ENCODE data around the gene SDHB. TPM values are rescaled to one million over a fixed set of nuclear protein-coding genes. Genes with fewer than 3 reads are reported as not detected.

SDHB gene
- total and polyA plus RNA-seq, 2 donors (not counting 1 experiment from before 2014, with no cell fraction given): 58.0 to 61.0 TPM

DNA sequence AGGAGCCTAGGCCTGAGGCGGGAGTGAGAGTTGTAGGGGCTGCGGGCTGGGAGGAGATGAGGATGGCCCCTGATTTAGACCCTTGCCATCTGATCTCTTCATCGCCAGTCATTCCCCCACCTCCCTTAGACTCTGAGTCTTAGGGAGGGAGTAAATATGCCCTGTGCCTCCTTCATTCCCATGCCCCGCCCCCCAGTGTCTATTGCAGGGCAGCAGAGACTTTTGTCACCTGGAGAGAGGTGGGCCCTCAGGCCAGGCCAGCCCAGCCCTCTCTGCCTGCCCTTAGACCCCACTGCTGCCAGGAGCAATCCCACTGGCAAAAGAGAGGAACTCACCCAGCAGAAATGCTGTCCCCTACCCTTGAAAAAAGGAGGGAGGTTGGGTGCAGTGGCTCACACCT, 70.2 kb downstream of the SDHB start:
- no peak overlapping the region for H3K4me3 ChIP-seq (ENCODE audit: control extremely low read depth in 1 of 5, extremely low read depth in 1 of 5, insufficient read depth in 1 of 5, low read depth in 2 of 5, low read length in 4 of 5)
- H3K36me3 ChIP-seq (replicated peaks in 1 of 2; ENCODE audit: control extremely low read depth in 1 of 2, control insufficient read depth in 1 of 2, extremely low read depth in 1 of 2, insufficient read depth in 2 of 2, low read length in 1 of 2): peaks cover 0 to 15% of the 10 kb centered on the region in 2 experiments
- H3K27ac Mint-ChIP-seq: no peak overlapping the region
- H3K27me3 ChIP-seq (replicated peaks in 1 of 4; ENCODE audit: control extremely low read depth in 1 of 4, control insufficient read depth in 3 of 4, insufficient read depth in 4 of 4, low read length in 3 of 4): peaks cover 0 to 32% (median 6%) of the 10 kb centered on the region in 4 experiments
- no peaks in the 10 kb centered on the region for H3K79me2 ChIP-seq (ENCODE audit: control insufficient read depth, insufficient read depth, low read length)
- ATAC-seq (ENCODE audit: low read depth) (no peak), DNase-seq (no peak)
- H3K4me1 ChIP-seq (ENCODE audit: control insufficient read depth in 2 of 2, insufficient read depth in 2 of 2, low read length in 2 of 2): peaks cover 7 to 9% of the 10 kb centered on the region in 2 donors
- no peak overlapping the region for H3K4me2 ChIP-seq (replicated peaks; ENCODE audit: low read depth, low read length, poor library complexity, severe bottlenecking)
- CTCF ChIA-PET: no interaction called here
- POLR2A ChIA-PET: interaction anchor here (0.7 kb wide), 1 partner anchor 34 kb away, joined by 4 read pairs; no protein-coding TSS in a partner anchor
- H3K4me3 Mint-ChIP-seq: no peak overlapping the region
- no peaks in the 10 kb centered on the region for H4K20me1 ChIP-seq (ENCODE audit: control insufficient read depth, insufficient read depth, low read length, poor library complexity, severe bottlenecking)
- peaks cover 0 to 4% (median 0%) of the 10 kb centered on the region in 3 donors for H3K9me3 ChIP-seq (ENCODE audit: control extremely low read depth in 1 of 3, control insufficient read depth in 2 of 3, insufficient read depth in 1 of 3, low read length in 2 of 3)
- TF ChIP-seq EZH2 (IDR thresholded peaks at IDR 0.05; ENCODE audit: borderline replicate concordance, insufficient read depth, low read depth, low read length, poor library complexity, severe bottlenecking): no peak
- TF ChIP-seq, protein P1, sequence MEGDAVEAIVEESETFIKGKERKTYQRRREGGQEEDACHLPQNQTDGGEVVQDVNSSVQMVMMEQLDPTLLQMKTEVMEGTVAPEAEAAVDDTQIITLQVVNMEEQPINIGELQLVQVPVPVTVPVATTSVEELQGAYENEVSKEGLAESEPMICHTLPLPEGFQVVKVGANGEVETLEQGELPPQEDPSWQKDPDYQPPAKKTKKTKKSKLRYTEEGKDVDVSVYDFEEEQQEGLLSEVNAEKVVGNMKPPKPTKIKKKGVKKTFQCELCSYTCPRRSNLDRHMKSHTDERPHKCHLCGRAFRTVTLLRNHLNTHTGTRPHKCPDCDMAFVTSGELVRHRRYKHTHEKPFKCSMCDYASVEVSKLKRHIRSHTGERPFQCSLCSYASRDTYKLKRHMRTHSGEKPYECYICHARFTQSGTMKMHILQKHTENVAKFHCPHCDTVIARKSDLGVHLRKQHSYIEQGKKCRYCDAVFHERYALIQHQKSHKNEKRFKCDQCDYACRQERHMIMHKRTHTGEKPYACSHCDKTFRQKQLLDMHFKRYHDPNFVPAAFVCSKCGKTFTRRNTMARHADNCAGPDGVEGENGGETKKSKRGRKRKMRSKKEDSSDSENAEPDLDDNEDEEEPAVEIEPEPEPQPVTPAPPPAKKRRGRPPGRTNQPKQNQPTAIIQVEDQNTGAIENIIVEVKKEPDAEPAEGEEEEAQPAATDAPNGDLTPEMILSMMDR (IDR thresholded peaks at IDR 0.05): no peak
- no CpG with 5 or more reads among the region's 4 CpGs for WGBS (ENCODE audit: insufficient coverage)
- H3K9ac ChIP-seq (ENCODE audit: low read length): no peak overlapping the region
- H3K27ac ChIP-seq (ENCODE audit: low read length in 2 of 2): no peak overlapping the region
- peaks cover 20% of the 10 kb centered on the region for H3K27me3 Mint-ChIP-seq
- peaks cover 11% of the 10 kb centered on the region for H3K4me1 Mint-ChIP-seq
- H3K9me3 Mint-ChIP-seq (ENCODE audit: insufficient read depth): no peaks in the 10 kb centered on the region
- H2AFZ ChIP-seq (ENCODE audit: insufficient read depth, low read depth, low read length, poor library complexity, severe bottlenecking): no peak overlapping the region
- intact Hi-C loops (cut with micrococcal nuclease): no loop called here

DNA sequence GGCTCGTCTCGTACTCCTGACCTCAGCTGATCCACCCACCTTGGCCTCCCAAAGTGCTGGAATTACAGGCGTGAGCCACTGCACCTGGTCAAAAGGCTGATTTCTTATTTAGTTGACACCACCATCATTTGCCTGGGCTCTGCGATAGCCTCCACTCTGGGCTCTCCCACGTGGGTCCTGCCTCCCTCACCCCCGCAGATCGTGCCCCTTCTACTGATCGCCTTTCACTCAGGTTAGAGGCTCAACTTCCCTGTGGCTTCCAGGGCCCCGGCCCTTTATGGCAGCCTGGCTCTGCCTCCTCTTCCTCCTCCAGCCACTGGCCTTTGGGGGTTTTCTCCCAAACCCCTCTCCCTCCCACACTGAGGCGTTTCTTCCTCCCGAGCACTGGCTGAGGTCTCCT, 70.9 kb downstream of the SDHB start:
- Histone ChIP-seq H3K9me3 (ENCODE audit: control extremely low read depth in 1 of 3, control insufficient read depth in 2 of 3, insufficient read depth in 1 of 3, low read length in 2 of 3) (peaks cover 0 to 4% (median 0%) of the 10 kb centered on the region in 3 donors), H3K9ac (ENCODE audit: low read length) (no peak overlapping the region), H3K27ac (ENCODE audit: low read length in 2 of 2) (no peak overlapping the region), H3K79me2 (ENCODE audit: control insufficient read depth, insufficient read depth, low read length) (no peaks in the 10 kb centered on the region), H2AFZ (ENCODE audit: insufficient read depth, low read depth, low read length, poor library complexity, severe bottlenecking) (no peak overlapping the region), H4K20me1 (ENCODE audit: control insufficient read depth, insufficient read depth, low read length, poor library complexity, severe bottlenecking) (no peaks in the 10 kb centered on the region), H3K4me3 (ENCODE audit: control extremely low read depth in 1 of 5, extremely low read depth in 1 of 5, insufficient read depth in 1 of 5, low read depth in 2 of 5, low read length in 4 of 5) (no peak overlapping the region), H3K36me3 (replicated peaks in 1 of 2; ENCODE audit: control extremely low read depth in 1 of 2, control insufficient read depth in 1 of 2, extremely low read depth in 1 of 2, insufficient read depth in 2 of 2, low read length in 1 of 2) (peaks cover 0 to 13% of the 10 kb centered on the region in 2 experiments), H3K4me2 (replicated peaks; ENCODE audit: low read depth, low read length, poor library complexity, severe bottlenecking) (no peak overlapping the region), H3K4me1 (ENCODE audit: control insufficient read depth in 2 of 2, insufficient read depth in 2 of 2, low read length in 2 of 2) (peaks cover 7 to 9% of the 10 kb centered on the region in 2 donors), H3K27me3 (replicated peaks in 1 of 4; ENCODE audit: control extremely low read depth in 1 of 4, control insufficient read depth in 3 of 4, insufficient read depth in 4 of 4, low read length in 3 of 4) (peaks cover 0 to 32% (median 6%) of the 10 kb centered on the region in 4 experiments)
- no peak for DNase-seq
- intact Hi-C loops (cut with micrococcal nuclease): no loop called here
- no peak for ATAC-seq (ENCODE audit: low read depth)
- Mint-ChIP-seq H3K9me3 (ENCODE audit: insufficient read depth) (no peaks in the 10 kb centered on the region), H3K27me3 (peaks cover 20% of the 10 kb centered on the region), H3K27ac (no peak overlapping the region), H3K4me1 (peaks cover 11% of the 10 kb centered on the region), H3K4me3 (no peak overlapping the region)
- POLR2A ChIA-PET: no interaction called here
- WGBS (ENCODE audit: insufficient coverage): 71% methylated on average over 11 of the region's 11 CpGs
- no peak for TF ChIP-seq EZH2 (IDR thresholded peaks at IDR 0.05; ENCODE audit: borderline replicate concordance, insufficient read depth, low read depth, low read length, poor library complexity, severe bottlenecking)
- TF ChIP-seq, protein P1 (IDR thresholded peaks at IDR 0.05): no peak
- CTCF ChIA-PET: no interaction called here

Data from B cell (primary cell).